NCI-H345 (cell line): ENCODE data around the gene PDE4C.

Experiments
- DNase-seq: peaks from one replicate; lab custom pipeline; 2025; lab: John Stamatoyannopoulos, UW

Gene PDE4C

GRCh38 chr19:18225702-18226468 is at the start of gene PDE4C:
Gene PDE4C, minus strand, starts transcription at chr19:18226438. Its CDS starts 23 bp downstream, at chr19:18226415.
- DNase-seq, result no peak

DNA sequence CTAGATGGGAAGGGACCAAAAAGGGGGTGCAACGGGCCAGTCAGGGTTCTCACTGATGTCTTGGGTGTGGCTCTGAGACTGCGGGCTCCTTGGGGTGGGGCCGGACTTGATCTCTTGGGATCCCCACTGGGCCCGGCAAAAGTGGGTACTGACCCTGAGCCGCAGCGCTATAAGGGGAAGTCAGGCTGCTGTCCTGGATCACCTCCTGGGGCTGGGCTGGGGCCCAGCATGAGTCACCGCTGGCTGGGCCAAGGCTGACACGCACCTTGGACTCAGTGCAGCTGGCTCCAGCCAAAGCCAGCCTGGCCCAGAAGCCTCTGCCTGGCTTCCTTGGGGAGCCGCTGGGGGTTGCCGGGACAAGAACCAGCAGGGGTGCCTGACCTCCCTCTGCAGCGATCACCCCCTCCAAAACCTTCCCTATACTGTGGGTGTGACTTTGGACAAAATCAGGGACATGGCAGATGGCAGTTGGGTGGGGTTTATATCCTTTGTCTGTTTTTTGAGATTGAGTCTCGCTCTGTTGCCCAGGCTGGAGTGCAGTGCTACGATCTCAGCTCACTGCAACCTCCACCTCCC is 48.6 kb upstream of the PDE4C start:
- DNase-seq, result no peak

- DNase-seq, result no peak
Measured at GRCh38 chr19:18274219-18274780, 48.1 kb upstream of the PDE4C start, which contains the start of gene IQCN. Gene IQCN, minus strand, starts transcription at chr19:18274452. Its CDS starts 4,974 bp downstream, at chr19:18269478.

GRCh38 chr19:18273561-18274218 is 47.5 kb upstream of the PDE4C start:
- no peak for DNase-seq

- no peak for DNase-seq
Measured at GRCh38 chr19:18271433-18271841, 45.2 kb upstream of the PDE4C start.

- DNase-seq, result no peak
Measured at GRCh38 chr19:18270326-18270725, 44.1 kb upstream of the PDE4C start.

- DNase-seq, result no peak
Measured at GRCh38 chr19:18269070-18269723, 43.0 kb upstream of the PDE4C start.

DNA sequence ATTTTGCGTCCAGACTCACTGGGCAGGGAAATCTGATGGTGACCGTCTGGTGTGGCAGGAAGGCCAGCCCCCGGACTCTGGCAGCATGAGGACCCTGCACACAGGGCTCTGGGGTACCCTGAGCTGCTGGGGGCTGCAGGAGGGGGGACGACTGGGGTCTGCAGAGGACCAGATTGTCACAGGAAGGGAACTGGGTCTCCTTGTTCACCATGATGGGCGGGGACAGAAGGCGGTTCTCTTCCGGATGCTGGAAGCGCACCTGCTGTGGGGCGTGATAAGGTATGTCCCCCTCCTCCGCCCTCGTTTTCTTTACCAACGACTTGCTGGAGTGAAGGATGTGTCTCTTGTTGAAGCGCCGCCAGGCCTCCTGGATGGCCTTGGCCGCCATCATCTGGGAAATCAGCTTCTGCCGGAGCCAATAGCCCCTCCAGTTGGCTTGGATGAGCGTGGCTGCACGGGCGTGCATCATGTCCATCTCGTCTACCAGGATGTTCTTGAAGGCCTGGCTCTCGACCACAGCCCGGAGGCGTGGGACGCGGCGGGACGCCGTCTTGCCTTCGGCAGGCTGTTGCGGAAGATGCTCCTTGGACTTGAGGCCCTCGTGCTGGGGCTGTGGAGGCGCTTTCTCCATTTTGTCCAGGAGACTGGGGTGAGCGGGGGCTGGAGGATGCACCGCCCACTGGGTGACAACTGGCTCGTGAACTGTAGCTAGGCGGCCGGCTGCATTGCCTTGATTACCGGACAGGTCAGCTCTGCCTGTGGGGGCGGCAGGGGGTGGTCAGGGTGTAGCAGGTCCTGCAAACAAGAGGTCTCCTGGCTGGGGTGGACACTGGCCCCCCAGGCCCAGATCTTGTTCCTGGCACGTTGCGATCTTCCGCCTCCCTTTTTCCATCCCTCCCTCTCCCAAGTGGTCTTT is 40.8 kb upstream of the PDE4C start:
- no peak for DNase-seq

- no peak for DNase-seq
Measured at GRCh38 chr19:18265582-18265981, 39.3 kb upstream of the PDE4C start.

DNA sequence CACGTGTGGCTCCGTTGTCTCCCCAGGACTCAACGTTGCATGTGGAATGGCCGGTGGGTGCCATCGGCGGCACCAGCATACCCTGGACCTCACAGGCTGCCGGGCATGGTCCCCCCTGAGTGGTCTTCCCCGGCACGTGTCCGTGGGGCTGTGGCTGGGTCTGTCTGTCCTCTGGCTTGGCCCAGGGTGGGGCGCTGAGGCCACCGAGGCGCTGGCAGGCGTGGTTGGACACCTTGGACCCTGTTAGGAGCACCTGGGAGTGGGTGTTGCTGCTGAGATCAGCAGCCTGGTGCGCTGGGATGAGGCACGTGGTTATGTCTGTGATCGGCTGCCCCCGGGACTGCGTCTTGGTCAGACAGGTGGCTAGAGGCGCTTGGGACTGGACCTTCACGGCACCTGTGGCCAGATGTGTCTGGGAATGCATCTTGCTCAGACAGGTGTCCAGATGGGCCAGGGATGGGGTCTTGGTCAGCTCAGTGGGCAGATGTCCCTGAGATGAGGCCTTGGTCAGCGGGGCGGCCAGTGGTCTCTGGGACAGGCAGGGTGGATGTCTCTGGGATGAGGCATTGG is 38.8 kb upstream of the PDE4C start:
- no peak for DNase-seq

DNA sequence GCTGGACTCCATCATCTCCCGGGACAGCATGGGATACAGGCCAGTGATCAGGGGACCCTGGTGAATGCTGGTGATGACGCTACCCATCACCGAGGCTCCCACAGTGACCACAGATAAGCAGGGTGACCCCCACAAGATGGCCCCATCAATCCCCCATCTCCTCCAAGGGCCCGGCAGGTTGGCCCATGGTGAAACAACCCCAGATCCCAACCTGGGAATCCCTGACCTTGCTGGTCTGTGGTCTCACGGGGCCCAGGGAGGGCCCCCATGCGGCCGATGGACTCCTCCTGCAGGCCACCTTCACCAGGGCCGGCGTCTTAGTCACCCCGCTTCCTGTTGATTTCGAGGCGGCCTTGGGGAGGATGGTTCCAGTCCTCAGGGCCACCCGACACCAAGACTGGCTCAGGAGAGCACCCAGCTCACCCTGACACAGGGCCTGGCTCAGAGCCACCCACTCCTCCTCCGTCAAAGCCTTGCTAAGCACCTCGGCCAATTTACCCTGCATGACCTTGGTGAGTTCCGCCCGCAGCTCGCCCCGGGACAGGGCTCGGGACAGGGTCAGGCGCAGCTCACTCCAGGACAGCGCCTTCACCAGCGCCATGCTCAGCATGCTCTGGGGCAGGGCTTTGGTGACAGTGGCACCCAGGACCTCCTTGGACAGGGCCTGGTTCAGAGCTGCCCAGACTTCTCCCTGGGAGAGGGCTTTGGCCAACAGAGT is 38.1 kb upstream of the PDE4C start:
- DNase-seq, result no peak

DNA sequence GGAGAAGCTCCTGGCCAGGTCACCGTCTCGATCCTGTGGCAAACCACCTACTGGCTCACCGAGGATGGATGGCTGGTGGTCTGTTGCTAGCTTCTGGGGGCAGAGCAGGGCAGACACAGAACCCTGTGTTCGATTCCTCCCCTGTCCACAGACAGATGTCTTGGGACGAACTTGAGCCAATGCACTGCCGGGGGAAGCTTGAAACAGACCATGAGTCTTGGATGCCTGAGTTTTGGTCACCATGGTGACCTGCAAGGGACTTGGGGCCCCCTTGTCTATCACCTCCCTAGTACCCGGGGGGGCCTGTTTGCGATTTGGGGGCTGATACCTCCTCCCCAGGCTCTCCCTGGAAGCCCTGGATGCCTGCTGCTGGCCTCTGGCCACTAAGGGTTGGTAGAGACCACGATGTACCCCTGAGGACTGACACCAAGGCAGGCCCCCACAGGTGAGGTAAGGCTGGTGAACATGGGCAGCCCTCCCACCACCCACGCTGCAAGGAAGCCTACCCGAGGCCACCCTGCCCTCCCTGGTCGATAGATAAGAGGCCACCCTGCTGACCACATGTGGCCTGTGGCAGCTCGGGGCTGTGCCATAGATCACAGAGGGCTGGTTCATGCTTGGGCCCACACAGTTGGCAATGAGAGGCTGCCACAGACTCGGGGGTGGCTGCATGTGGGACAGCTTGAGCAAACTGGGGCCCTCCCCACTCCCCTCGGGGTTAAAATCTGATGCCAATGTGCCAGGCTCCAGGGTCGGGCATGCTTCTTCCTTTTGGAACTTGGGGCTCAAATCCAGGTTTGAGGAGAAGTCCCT is 37.3 kb upstream of the PDE4C start:
- DNase-seq, result no peak

- DNase-seq, result no peak
Measured at GRCh38 chr19:18262917-18263316, 36.7 kb upstream of the PDE4C start.

- DNase-seq, result no peak
Measured at GRCh38 chr19:18262144-18262543, 35.9 kb upstream of the PDE4C start.

- no peak for DNase-seq
Measured at GRCh38 chr19:18261474-18261873, 35.2 kb upstream of the PDE4C start.

DNA sequence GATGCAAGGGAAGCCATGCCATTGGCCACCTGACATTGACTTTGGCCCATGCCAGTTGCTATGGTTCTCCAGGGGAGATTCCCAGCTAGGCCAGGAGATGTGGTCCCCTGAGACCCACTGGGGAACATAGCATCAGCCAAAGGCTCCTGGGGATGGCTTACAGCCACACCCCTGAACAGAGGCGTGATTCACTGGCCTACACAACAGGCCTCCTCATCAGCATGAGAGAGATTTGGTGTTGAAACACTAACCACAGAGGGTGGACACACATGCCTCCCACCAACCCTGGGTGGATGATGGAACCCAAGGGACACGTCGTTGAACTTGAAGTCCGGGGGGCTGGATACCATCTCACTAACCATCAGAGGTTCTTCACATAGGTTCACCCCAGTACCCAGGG is 33.7 kb upstream of the PDE4C start:
- DNase-seq, result no peak

- DNase-seq, result no peak
Measured at GRCh38 chr19:18257503-18258470, 31.5 kb upstream of the PDE4C start.
